GM19043 (cell line): Measurements from ENCODE around the gene ANTXR2.
"Not testable (repeated sequence)": the region's sequence is repeated elsewhere in the genome, so short reads cannot be mapped to it uniquely, and the experiment has no call there.

Source experiments
- ATAC-seq: cut with Tn5 transposase; IDR thresholded peaks from one replicate; pipeline ENCODE4 v1.9.1; 2021; ENCODE audit warnings: low read depth; ENCODE audit not compliant: unreplicated experiment

ANTXR2 gene

DNA sequence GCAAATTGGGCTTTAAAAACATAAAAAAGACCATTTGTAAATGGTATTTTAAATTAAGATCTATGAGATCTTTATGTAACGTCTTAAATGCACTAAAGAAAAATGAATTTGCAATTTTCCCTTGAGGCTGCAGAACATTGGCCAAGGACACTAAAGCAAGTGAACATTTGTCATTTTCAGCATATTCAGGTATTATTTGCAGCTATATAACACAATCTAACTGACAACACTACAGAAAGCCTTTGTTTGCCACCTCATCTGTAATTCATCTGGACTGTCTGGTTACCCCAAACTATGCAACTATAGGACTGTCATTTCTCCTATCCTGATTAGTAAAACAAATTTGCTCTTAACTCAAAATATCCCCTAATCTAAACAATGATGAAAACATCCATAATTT is 74.8 kb downstream of the ANTXR2 start:
- no peak for ATAC-seq

DNA sequence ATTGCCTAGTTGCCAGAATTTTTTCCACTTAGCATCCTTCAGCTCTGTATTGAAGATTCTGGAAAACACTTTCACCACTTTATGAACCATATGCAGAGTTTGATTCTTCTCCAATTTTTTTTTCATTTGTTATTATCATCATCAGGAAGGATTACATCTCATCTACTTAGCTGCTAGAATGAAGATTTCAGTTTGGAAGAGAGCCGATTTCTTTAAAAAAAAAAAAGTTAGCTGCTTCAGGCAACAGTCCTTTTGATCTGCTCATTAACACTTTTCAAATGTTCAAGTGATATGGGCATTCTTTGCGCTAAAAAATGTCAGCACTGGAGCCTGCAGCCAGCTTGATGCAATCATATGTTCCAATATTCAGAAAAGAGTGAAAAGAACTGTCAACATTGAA is 76.2 kb downstream of the ANTXR2 start:
- ATAC-seq: no peak

DNA sequence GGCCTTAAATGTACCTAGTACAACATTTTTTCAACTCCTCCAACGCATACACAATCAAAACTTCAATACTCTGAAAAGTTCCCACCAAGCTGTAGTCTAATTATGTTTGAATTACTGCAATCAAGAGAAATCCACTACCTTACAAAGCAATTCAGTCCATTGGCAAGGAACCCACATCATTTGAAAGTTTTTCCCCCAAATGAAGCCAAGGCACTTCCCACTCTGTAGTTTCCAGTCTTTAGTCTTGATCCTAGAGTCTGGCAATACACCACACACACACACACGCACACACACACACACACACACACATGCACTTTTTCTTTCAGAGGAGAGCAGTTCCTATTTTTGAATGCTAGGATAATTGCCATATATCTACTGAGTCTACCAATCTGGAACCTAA is 79.6 kb downstream of the ANTXR2 start:
- ATAC-seq: no peak

DNA sequence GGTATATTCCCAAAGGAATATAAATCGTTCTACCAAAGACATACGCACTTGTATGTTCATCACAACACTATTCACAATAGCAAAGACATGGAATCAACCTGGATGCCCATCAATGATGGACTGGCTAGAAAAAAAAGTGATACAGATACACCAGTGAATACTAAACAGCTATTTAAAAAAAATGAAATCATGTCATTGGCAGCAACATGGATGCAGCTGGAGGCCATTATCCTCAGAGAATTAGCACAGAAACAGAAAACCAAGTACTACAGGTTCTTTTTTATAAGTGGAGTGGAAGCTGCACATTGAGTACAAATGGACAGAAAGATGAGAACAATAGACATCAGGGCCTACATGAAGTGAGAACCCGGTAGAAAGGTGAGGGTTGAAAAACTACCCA is 81.4 kb downstream of the ANTXR2 start:
- no peak for ATAC-seq

DNA sequence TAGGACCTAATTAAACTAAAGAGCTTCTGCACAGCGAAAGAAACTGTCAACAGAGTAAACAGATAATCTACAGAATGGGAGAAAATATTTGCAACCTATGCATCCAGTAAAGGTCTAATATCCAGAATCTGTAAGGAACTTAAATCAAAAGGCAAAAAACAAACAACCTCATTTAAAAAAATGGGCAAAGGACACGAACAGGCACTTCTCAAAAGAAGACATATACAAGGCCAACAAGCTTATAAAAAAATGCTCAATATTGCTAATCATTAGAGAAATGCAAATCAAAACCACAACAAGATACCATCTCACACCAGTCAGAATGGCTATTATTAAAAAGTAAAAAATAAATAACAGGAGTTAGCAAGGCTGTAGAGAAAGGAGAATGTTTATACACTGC is 81.9 kb downstream of the ANTXR2 start:
- ATAC-seq: not testable (repeated sequence)

DNA sequence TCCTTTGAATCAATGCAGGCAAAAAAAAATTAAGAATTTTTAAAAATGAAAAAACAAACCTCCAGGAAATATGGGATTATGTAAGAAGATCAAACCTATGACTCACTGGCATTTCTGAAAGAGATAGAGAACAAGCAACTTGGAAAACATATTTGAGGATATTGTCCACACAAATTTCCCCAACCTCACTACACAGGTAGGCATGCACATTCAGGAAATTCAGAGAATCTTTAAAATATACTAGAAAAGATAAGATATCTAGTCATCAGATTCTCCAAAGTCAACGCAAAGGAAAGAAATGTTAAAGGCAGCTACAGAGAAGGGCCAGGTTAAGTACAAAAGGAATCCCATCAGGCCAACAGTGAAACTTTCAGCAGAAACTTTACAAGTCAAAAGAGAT is 85.6 kb downstream of the ANTXR2 start:
- ATAC-seq: no peak

DNA sequence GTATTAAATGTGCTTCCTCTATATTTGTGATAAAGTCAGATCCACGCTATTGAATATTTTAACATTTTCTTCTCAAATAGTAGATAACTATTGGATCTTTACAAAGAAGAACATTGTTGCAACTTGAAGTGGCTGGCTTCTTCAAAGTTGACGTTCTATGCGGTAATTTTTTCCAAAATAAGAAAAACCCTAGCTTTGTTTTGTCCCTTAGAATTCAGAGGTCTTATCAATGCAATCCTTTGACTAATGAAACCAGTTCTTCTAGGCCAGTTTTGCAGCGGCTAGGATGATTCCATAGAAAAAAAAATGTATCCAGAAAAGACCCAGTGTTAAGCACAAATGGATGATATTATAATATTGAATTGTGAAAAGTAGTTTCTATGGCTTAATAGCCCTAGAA is 89.6 kb downstream of the ANTXR2 start:
- no peak for ATAC-seq

DNA sequence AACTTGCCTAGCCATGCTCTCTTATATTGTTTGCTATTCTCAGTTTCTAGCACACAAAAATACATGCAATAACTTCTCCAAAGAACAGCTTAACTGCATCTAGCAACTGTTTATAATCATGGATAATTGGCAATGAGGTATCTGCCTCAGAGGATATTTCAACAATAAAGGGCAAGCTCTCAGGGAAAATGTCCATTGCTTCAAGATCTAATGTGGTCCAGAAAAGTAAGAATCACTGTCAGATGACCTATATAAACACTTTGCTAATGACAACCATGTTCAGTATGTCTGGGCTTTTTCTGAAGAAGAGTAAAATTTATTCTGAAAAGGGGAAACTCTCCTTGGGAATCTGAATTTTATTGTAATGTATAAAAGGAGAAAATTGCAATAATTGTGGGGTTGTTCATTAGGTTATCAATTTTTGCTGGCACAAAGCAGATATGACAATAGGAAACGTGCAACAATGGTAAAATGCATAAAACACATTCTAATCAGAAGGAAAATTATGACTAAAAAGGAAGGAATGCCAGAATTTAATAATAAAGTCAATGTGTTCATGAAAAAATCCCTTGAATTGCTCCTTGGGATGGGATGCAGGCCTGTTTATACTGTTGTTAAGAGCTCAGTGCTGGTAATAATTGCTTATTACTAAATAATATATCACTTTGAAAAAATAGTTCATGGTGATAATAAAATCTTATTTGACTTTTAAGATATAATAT is 90.3 kb downstream of the ANTXR2 start:
- no peak for ATAC-seq

DNA sequence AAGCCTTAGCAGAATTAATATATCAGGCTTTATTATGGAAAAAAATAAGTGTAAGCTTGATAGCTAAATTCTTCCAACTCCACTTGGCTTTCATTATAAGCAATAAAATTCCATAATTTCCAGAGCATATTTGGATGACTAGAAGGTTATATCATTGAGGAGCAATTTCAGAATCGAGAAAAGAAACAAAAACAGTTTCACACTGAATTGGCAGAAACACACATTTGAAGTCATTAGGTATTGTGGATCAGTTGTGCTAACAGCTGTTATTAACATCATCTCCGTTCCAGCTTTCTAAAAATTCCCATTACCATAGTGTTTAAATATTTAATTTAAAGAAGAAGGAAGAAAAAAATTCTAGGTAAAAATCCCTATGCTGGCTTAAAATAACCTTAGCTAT is 92.6 kb downstream of the ANTXR2 start:
- no peak for ATAC-seq

DNA sequence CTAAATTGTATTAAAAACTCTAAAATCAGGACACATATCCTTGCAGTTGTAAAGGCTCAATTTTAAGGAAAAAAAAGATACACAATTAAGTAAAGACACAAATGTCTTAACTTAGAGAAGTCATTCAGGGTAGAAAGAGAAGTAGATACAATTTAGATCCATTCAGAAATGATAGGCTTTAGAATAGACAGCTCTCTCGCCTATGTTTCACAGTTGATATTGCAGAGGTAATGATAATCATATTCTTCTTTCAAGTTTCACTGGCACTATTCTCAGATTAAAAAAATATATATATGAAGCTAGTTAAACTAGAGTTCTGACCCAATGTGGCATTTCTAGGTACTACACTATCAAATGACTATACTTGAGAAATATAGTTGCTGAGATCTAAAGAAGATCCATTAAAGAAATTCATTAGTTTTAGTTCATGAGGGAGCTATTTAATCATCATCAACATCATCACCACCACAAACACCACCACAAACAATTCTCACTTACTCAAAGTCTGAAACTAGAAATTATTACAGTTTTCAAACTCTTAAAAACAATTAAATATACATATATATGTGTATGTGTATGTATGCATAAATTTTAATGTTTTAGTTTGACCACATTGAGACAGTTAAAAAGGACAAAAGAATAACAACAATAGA is 93.1 kb downstream of the ANTXR2 start:
- no peak for ATAC-seq

DNA sequence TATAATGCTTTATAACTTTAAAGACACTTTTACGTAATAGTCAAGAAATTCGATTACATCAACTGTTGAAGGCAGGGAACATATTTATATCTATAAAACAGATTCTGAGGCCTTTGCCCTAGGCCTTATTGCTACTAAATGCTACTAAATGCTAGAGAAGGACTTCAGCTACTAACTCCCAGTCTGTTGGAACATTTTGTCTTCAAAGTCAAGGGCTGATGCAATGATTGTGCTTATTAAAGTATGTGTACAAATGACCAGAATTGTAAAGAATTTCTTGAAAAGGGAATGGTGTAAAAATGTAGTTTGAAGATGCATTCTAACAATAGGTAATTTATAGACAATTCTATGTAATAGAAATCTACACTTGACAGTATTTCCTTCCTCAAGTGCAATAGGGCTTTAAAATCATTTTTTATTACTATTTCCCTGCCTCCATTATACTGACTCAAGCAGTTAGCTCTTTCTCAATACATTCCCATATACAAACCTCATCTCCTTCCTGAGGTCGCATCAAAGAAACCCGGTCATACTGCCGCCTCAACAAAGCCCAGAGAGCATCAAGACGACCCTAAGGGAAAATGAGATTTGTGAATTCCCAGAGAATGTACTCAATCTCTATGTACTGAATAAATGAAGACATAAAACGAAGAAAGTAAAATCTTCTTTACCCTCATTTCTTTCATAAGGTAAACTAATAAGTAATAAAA is 95.7 kb downstream of the ANTXR2 start:
- ATAC-seq: no peak

DNA sequence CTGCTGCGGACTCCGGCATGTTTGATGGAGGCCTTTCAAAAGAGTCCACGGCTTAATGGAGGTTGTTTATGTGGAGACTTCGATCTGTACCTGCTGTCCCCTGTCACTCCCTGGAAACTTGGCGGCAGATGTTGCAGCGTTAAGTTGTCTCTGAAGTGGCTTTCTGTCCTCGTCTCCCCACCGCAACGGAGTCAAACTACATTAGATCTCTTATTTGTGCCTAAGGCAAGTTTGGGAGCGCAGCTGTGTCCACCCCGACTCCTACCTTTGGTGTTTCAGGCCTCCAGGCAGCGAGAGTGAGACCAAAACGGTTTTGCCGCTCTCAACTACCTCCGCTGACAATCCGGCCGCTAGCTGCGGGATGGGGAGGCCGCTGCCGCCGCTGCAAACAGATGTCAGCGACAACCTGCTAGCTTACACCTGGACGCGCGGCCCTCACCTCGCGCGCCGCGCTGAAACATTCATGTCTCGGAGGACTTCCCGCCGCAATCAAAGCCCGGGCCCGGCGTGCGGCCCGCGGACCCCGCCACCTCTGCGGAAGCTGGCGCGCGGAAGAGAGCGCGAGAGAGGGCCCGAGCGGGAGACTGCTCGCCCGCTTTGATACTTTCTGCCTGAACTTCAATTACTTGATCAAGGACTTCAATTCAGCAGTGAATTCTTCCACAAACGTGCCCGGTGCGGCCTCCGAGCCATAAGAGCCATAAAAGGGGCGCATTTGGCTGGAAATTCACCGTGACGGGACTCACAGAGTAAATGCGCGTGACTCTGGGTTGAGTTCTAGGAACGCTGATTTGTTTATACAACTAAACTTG is 108.4 kb downstream of the ANTXR2 start:
- no peak for ATAC-seq

DNA sequence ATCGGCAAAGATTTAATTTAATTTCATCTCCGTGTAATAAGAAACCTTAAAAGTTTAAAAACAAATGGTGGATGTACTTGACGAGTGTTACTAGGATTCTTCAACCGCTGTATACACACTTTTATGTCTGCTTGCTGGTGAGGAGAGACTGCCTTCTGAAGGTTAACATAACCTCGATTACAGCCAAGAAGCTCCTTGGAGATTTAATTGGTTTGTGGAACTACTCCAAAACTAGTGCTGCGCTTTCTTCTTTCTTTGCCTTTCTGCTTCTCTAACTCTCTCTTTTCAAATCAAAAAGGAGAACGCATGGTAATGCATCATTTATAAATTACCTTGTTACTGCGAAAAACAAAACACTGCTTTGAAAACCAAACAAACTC is 109.0 kb downstream of the ANTXR2 start:
- no peak for ATAC-seq

DNA sequence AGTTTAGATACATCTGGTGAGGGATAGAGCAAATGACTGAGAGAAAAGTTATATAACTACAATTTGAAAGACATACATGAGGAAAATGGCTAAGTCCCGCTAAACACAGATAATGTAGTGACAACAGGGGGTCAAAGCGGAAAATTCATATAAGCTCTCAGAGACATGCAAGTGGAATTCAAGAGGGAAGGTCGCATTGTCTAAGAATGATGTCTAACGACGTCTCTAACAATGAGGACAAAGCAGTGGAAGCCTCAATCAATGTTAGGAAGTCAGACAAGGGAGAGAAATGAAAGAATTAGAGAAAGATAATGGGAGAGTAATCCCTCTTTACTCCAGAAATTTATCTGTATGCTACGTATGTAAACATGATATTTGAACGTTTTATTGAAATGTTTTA is 113.4 kb downstream of the ANTXR2 start:
- ATAC-seq: no peak

DNA sequence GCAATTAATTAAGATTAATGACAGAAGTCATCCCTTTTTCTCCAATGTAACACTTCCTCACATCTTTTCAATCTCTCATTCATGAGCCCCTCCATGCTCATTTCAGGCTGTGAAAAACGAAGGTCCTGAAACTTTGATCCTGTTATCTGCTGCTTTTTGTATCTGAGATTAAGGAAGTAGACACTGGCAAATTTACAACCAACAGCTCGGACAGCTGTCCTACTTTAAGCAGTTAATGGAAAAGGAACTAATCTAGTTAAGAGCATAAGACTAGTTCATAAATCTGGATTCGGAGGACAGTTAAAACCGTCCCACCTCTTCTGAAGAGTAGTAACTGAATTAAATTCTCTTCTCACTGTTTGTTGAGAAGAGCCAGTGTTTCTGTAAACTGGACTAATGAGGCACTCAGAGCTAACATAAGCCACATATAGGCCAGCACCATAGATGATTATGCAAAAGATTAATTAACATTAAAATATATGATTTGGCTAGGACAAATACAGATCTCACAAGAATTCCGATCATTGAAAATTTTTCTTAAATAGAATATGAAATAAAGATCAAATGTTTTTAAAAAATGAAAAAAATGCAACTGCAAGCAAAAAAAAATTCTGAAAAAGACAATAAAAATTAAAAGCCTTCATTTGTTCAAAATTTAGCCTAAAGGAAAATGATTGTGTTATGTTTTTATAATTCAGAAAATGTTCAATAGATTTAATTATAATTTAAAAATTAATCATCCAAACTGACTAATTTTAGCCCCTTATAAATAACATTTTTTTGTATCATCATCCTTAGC is 114.4 kb downstream of the ANTXR2 start:
- ATAC-seq: no peak

DNA sequence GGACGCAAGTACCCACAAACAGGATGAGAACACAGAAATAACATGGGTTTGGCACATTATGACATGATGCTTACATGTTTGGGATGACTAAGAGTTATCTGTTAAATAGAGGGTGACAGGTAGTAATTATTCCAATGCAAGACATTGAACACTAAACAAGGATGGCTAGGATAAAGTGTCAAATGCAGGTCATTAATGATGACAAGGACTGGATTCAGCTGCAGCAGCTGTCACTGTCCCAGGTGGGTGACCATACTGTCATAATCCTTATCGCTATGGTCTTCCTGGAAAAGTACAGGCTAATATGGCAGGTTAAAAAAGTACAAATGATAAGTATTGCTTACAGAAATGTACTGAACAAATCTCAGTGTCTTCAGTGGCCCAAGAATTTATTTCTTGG is 123.9 kb downstream of the ANTXR2 start:
- ATAC-seq: no peak

DNA sequence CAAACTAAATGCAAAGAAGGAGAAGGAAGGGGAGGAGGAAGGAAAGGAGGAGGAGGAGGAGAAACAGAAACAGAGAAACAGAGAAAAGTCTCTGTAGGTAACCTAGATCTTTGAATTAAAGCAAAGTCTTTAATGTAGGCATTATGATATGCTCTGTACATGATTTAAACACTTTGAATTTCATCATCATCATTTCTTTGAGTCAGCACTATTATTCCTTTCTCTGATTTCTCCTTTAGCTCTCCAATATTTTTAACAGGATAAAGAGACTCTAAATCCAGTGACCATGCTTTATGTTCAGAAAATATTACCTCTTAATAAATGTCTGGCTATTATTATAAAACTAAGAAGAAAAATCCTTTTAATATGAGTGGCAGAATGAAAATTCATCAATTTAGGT is 124.3 kb downstream of the ANTXR2 start:
- no peak for ATAC-seq

DNA sequence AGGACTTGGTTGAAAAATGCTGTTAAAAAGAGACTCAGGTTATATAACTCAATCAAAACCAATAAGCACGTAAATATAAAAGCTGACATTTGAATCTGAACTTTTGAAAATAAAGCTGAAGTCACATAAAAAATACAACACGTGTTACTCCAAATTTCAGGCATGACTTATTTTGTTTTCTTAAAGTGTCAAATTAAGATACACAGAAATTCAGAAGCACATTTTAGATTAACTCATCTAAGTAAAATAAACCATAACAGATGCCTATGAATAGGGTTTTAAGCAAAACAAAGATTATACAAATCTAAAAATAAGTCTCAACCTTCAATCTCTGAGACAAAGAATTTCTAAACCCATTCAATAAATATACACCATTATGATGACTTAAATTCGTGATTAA is 124.8 kb downstream of the ANTXR2 start:
- ATAC-seq: no peak

DNA sequence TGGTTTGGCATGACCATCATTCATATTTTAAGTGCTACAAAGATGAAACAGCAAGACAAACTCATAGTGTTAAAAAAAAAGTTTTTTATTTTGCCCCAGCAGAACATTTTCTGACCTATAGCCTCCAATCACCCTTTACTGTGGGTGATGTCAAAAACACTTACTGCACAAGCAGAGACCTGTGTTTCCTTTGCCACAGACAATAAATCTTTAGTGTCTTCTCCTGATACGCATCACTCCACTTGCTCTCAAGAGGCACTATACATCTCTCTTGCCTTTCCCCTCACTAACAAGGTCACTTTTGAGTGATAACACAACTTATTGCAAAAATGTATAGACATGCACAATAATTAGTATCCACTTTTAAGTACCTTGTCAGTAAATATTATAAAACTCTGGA is 125.6 kb downstream of the ANTXR2 start:
- ATAC-seq: no peak

DNA sequence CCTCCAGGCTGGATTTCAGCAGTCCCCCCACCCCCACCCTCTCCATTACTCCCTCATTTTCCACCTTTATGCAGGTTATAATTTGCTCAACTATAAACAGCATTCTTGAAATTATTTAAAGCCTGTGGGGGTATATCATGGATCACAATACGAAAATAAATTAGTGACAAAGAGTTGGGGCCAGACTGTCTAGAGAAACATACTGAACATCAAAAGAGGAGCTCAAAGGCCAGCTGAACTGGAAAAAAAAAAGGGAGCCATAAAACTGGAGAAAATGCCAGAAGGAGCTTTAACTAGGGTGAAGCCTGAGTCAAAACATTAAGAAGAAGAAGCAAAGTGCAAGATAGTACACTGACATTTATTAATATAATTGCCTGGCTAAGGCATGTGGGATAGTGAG is 137.8 kb downstream of the ANTXR2 start:
- ATAC-seq: no peak
